GM12872 (cell line): ENCODE data around the gene LEFTY1.

ENCODE experiments used
- CTCF ChIP-seq: IDR thresholded peaks from 3 replicates; pipeline ENCODE4 v1.5.1; 2011; ENCODE audit warnings: low read depth, mild to moderate bottlenecking, low read length, moderate library complexity; ENCODE audit not compliant: insufficient read depth

Gene LEFTY1

GRCh38 chr1:225872075-225872430 is 16.9 kb downstream of the LEFTY1 start:
- no peak for TF ChIP-seq CTCF

GRCh38 chr1:225871359-225872074 is 17.4 kb downstream of the LEFTY1 start:
- TF ChIP-seq CTCF, result no peak

- no peak for TF ChIP-seq CTCF
Observed at GRCh38 chr1:225870911-225871310, 18.0 kb downstream of the LEFTY1 start.

GRCh38 chr1:225868631-225869330 is 20.2 kb downstream of the LEFTY1 start:
- no peak for TF ChIP-seq CTCF

GRCh38 chr1:225866981-225867380 is 22.0 kb downstream of the LEFTY1 start:
- no peak for TF ChIP-seq CTCF

- TF ChIP-seq CTCF, result no peak
Observed at GRCh38 chr1:225866061-225866837, 22.7 kb downstream of the LEFTY1 start.

GRCh38 chr1:225865514-225865913 is 23.4 kb downstream of the LEFTY1 start:
- no peak for TF ChIP-seq CTCF
